RKO (cell line): ENCODE data around the gene VIT.
A peak's percentile ranks its signal among the peaks of the same experiment; 100 is the strongest.
"Not testable (repeated sequence)": the region's sequence is repeated elsewhere in the genome, so short reads cannot be mapped to it uniquely, and the experiment has no call there.

ENCODE experiments used
- DNase-seq: peaks from one replicate; pipeline ENCODE4 v3.0.0-alpha.2; 2016; ENCODE audit warnings: low spot score

The VIT gene

GRCh38 chr2:36807223-36807886 is 110.8 kb downstream of the VIT start:
- DNase-seq: no peak

GRCh38 chr2:36808386-36809068 is 112.0 kb downstream of the VIT start:
- DNase-seq: no peak

- DNase-seq: no peak
These were observed 112.5 kb downstream of the VIT start for GRCh38 chr2:36809069-36809445.

GRCh38 chr2:36811071-36811470 is 114.6 kb downstream of the VIT start:
- DNase-seq: no peak

- DNase-seq: peak; percentile 18
These were observed 115.7 kb downstream of the VIT start for GRCh38 chr2:36812196-36812595.

- DNase-seq: no peak
These were observed 122.0 kb downstream of the VIT start for GRCh38 chr2:36818542-36818941.

GRCh38 chr2:36819095-36819711 is 122.7 kb downstream of the VIT start:
- no peak for DNase-seq

GRCh38 chr2:36820942-36821605 is 124.6 kb downstream of the VIT start:
- no peak for DNase-seq

- no peak for DNase-seq
These were observed 127.4 kb downstream of the VIT start for GRCh38 chr2:36823862-36824261.

GRCh38 chr2:36824273-36824672 is 127.8 kb downstream of the VIT start:
- no peak for DNase-seq

- not testable (repeated sequence) for DNase-seq
These were observed 128.2 kb downstream of the VIT start for GRCh38 chr2:36824683-36825082.

- DNase-seq: no peak
These were observed 134.7 kb downstream of the VIT start for GRCh38 chr2:36831185-36831584.

GRCh38 chr2:36834203-36834602 is 137.7 kb downstream of the VIT start:
- no peak for DNase-seq

GRCh38 chr2:36834731-36835524 is 138.4 kb downstream of the VIT start:
- DNase-seq: no peak

GRCh38 chr2:36839976-36840617 is 143.6 kb downstream of the VIT start:
- DNase-seq: no peak

GRCh38 chr2:36843838-36844237 is 147.3 kb downstream of the VIT start:
- no peak for DNase-seq

GRCh38 chr2:36849265-36849664 is 152.8 kb downstream of the VIT start:
- DNase-seq: no peak

- no peak for DNase-seq
These were observed 157.7 kb downstream of the VIT start for GRCh38 chr2:36854241-36854640.

- DNase-seq: no peak
These were observed 158.9 kb downstream of the VIT start for GRCh38 chr2:36855429-36855828.

- no peak for DNase-seq
These were observed 161.2 kb downstream of the VIT start for GRCh38 chr2:36857713-36858112.

GRCh38 chr2:36858551-36859365 is 162.3 kb downstream of the VIT start:
- no peak for DNase-seq
